Measurements from ENCODE around the gene TTC14.

- TF ChIP-seq CTCF (IDR thresholded peaks at IDR 0.05) (no peak), POLR2A (IDR thresholded peaks at IDR 0.05) (no peak)
These were observed 22.8 kb downstream of the TTC14 start for GRCh38 chr3:180624714-180625113.

All from body of pancreas (tissue), 4 donors.